HG03175 (cell line): ENCODE data around the gene CILP.
"Not testable (repeated sequence)": the region's sequence is repeated elsewhere in the genome, so short reads cannot be mapped to it uniquely, and the experiment has no call there.

Experiments
- ATAC-seq: cut with Tn5 transposase; IDR thresholded peaks from one replicate; pipeline ENCODE4 v1.9.1; 2021; ENCODE audit warnings: mild to moderate bottlenecking, moderate library complexity; ENCODE audit not compliant: unreplicated experiment

The CILP gene

GRCh38 chr15:65210770-65211481 is at the start of gene CILP:
Gene CILP (minus strand): TSS chr15:65211473. CDS start chr15:65209755, 1,718 bp downstream.
- no peak for ATAC-seq

GRCh38 chr15:65260968-65261367 is 49.7 kb upstream of the CILP start:
- no peak for ATAC-seq

- ATAC-seq = no peak
These were observed 48.1 kb upstream of the CILP start for GRCh38 chr15:65259367-65259797.

GRCh38 chr15:65258375-65259262 is 47.3 kb upstream of the CILP start:
- no peak for ATAC-seq

- no peak for ATAC-seq
These were observed 44.3 kb upstream of the CILP start for GRCh38 chr15:65255486-65256140.

GRCh38 chr15:65254758-65255157 is 43.5 kb upstream of the CILP start:
- ATAC-seq = no peak

GRCh38 chr15:65254356-65254755 is 43.1 kb upstream of the CILP start:
- ATAC-seq = no peak

GRCh38 chr15:65249641-65250040 is 38.4 kb upstream of the CILP start:
- no peak for ATAC-seq

- ATAC-seq = no peak
These were observed 37.4 kb upstream of the CILP start for GRCh38 chr15:65248511-65249255.

GRCh38 chr15:65246939-65247338 is 35.7 kb upstream of the CILP start:
- no peak for ATAC-seq

GRCh38 chr15:65246026-65246714 is 34.9 kb upstream of the CILP start:
- ATAC-seq = no peak

- ATAC-seq = no peak
These were observed 34.0 kb upstream of the CILP start for GRCh38 chr15:65245096-65245856.

- no peak for ATAC-seq
These were observed 33.4 kb upstream of the CILP start for GRCh38 chr15:65244638-65245037.

- ATAC-seq = not testable (repeated sequence)
These were observed 25.2 kb upstream of the CILP start for GRCh38 chr15:65236443-65236842.

GRCh38 chr15:65233696-65234095 is 22.4 kb upstream of the CILP start:
- ATAC-seq = no peak

GRCh38 chr15:65232520-65232919 is 21.2 kb upstream of the CILP start:
- no peak for ATAC-seq

GRCh38 chr15:65231306-65231705 is 20.0 kb upstream of the CILP start:
- ATAC-seq = no peak

- ATAC-seq = not testable (repeated sequence)
These were observed 15.6 kb upstream of the CILP start for GRCh38 chr15:65226901-65227300.

- ATAC-seq = no peak
These were observed 14.9 kb upstream of the CILP start for GRCh38 chr15:65226221-65226620.
